ENCODE data around the gene ETS1.

ETS1 gene

DNA sequence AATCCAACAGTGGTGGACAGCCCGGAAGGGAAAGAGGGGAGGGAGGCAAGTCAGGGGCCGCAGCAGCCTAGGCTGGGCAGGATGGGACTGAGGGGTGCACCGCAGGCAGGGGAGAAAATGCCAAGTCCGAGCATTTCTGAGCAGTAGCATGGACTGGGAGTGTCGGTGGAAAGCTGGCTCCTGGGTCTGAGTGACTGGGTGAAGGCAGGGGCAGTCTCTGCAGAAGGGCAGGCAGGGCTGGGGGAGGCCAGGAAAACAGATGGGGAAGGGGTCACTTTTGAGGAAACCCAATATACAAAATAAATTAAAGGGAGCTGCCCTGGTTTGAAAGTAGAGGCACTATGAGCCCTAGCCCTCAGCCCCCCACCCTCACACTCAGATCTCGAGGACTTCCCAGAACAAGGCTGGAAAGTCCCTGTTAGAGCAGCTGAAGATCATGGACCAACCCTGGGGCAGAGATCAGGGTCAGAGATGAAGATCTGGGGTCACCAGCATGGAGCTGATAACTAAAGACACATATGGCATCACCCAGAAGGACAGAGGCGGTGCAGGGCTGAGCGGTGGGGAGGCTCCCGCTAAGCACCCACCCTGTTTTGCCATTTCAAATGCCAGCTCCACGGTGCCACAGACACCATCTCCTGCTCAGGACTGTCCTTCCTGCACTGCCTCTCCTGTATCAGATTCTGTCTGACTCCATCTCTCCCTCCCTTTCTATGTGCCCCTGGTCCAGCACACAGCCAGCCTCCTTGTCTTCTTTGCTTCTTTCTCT lies 32.4 kb upstream of the ETS1 start:
- DNase-seq (ENCODE audit: low read depth, low spot score), result no peak

DNA sequence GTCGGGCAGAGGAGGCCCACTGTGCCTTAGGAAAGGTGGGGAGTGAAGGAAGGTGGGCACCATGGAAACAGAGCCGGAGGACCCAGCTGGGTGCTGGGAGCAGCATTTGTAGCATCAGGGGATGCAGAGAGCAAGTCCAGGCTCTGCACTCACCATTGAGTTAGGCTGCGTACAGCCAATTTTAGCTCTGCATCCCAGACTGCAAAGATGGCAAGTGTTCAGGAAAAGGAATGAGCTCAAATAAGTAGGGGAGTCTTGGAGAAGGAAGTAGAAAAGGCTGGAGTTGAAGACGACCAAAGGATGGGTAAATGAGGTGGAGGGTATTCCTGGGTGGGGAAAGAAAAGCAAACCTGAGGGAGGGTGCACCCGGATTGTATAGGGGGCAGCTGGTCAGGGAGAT lies 31.6 kb upstream of the ETS1 start:
- no peak for DNase-seq (ENCODE audit: low read depth, low spot score)

DNA sequence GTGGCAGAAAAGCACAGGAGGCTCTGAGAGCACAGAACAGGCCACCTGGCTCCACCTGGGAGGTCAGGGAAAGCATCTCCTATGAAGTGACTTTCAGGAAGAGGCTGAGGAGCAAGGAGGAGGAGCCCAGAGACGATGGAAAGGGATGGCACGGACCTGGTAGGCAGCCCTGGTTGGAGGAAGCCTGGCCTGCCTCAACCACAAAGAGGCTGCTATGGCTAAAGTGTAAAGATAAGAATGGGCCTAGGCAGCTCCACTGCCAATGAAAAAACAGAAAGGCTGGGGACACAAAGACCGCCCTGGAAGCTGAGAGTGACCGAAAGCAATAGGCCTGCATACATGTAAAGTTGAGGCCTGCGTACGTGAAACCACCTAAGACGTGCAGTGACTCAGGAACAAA lies 31.2 kb upstream of the ETS1 start:
- DNase-seq (ENCODE audit: low read depth, low spot score), result no peak

DNA sequence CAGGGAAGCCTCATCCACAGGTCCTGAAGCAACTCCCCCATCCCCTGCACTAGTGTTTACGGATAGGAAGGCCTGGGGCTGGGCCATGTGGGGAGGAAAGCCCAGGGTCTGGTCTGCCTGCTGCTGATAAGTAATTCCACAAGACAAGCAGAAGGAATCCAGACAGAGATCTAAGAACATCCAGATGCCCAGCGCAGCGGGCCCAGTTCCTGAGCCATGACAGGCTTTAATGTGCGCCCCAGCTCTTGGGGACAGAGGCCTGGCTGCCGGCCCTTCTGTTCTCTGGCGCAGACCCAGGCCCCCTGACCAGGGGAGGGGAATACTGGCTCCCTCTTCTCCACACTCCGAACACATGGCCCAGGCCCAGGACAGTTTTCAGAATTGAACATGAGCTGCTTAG lies 28.8 kb upstream of the ETS1 start:
- no peak for DNase-seq (ENCODE audit: low read depth, low spot score)

DNA sequence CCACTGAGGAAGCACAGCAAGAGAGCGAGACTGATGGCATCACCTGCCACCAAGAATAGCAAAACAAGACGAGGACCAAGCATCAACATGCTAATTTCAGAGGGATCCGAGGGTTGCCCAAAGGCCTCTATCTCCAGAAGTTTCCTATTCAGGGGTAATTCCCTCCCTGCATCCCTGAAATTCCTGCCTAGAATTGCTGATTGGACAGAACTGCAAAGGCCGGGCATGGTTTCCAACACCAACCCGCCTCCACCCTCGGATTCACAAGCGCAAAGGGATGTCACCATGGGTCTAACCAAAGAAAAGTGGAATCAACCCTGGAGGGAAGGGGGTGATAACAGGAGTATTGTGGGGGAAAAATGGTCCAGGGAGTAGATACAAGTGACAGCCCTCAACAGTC lies 28.3 kb upstream of the ETS1 start:
- DNase-seq (ENCODE audit: low read depth, low spot score), result no peak

DNA sequence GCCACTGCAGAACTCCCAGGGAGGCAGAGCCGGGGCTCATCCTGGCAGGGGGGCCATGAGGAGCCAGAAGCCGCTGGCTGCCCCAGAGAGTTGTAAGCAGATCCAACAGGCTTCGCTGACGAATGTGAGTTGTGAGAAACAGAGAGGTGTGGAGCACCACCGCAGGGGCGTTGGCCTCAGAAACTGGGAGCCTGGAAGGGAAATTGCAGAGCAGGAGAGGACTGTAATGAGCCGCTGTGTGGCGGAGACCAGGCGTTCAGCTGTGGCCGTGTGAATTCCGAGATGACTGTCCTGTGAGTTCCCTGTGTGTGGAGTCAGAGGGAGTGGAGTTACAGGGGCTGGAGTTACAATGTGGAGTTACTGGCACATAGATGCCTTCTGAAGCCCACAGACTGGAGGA lies 27.7 kb upstream of the ETS1 start:
- DNase-seq (ENCODE audit: low read depth, low spot score), result no peak

DNA sequence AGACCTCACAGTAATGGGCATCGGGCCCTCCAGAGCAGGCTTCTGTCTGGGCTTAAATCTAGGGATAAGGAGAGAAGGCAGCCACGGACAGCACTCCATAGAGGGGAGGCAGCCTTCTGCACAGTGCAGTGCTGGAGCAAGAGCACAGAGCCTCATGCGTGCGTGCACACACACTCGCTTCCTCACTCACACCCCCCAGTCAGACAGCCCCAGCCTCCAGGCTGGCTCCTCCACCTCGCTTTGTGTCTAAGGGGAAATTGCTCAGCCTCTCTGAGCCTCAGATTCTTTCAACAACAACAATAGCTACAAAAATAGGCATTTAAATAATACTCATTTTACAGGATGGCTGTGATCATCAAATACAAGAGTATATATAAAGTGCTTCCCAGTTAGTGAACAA lies 26.7 kb upstream of the ETS1 start:
- no peak for DNase-seq (ENCODE audit: low read depth, low spot score)

DNA sequence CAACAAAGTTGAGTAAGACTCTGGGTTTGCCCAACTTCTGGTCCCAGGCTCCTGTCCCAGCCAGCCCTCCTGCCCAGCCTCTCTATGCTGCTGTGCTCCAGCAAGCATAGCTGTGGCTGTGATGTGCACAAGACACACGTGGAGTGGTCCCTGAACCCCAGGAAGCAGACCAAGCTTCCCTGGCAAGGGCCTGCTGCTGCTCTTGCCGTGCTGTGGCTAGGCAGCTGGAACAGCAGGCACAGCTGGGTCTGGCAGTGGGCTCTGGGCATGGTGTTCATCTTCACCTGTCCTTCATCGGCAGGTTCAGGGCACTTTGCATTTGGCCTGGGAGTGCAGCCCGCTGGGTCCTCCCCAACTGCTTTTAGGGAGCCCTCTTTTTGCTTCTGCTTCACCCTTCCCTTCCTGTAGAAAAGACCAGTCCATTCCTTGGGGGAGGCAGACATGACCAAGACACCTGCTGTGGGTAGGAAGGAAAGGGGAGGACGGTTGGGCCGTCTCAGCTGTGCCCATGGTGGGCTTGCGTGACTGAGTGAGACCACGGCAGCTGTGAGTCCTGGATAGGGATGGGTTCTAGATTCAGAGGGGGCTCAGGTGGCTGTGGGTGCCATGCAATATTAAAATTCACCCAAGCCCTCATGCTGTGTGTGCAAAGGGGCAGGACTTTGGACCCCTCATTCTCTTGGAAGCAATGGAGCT lies 26.1 kb upstream of the ETS1 start:
- DNase-seq (ENCODE audit: low read depth, low spot score), result no peak

DNA sequence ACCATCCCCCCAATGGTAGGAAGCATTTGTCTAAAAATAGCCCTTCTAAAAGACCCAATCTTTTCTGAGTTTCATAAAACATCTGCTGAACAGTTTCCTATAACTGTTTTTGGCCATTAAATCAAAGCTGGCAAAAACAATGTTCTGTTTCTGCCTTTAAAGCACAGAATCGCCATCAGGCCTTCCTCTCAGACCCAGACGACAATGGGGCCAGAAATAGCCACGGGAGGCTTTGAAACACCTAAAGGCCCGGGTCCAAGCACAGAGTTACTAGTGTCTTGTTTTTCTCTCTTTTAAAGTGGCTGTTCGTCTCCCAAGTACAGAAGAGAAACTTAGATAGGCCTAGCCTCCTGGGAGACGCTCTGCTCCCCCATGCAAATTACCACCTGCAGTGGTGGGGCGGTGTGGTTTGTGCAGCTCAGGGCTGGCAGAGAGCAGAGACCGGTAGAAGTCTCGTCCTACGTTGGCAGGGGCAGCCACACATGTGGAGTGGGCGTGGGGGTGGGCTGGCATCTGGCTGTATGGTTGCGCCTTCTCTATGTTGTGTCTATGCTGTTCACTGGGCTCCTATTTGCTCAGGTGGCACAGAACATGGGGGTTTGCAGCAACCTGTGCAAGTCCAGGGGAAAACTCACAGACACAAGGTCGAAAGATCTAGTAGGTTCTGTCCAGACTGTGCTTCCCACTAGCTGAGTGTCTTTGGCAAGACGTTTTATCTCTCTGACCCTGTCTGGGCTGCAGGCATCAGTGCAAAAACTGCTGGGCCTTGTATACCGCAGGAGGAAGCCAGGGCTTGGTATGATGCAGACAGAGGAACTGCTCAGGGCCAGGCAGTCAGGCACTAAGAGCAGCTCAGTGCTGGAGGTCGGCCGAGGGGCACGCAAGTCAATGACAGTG lies 23.6 kb upstream of the ETS1 start:
- DNase-seq (ENCODE audit: low read depth, low spot score), result no peak

DNA sequence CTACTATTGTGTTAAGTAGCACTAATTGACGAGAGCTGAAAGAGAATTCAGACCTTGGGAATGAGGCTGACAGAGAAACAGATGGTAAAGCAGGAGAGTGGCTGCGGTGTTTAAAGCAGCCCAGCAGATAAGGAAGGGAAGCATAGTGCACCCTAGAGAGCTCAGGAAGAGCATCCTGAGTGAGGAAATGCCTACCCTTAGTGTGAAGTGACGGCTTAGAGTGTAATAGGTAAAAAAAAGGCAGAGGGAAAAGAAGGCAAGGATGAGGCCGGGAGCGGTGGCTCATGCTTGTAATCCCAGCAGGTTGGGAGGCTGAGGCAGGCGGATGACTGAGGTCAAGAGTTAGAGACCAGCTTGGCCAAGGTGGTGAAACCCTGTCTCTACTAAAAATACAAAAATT lies 22.4 kb upstream of the ETS1 start:
- DNase-seq (ENCODE audit: low read depth, low spot score), result no peak

DNA sequence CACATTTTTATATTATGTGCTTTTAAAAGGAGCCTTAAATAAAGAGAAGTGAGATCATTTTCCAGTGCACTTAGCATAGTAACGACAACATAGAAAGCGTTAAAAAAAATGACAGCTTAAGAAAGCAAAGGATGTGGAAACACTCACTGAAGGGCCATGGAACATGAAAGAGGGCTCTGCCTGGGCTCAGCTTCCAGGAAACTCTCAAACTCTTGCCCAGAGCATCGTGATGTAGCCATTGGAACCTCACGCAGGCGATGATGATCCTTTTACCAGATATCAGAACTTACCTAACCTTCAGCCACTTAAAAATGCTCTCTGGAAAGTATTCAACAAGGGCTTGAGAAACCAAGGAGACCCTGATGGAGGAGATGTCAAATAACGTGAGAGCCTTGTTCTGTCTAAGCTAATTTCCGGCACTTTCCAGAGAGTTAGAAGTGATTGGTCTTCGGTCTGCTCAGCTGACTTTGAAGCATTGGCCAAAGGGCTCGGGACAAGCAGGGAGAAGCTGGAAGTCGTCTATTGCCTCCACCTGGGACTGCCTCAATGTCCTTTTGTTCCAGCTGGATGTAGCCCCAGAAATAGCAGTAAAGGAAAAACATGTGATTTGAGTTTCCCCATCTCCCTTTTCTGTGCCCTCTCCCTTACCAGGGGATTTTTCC lies 21.5 kb upstream of the ETS1 start:
- no peak for DNase-seq (ENCODE audit: low read depth, low spot score)

DNA sequence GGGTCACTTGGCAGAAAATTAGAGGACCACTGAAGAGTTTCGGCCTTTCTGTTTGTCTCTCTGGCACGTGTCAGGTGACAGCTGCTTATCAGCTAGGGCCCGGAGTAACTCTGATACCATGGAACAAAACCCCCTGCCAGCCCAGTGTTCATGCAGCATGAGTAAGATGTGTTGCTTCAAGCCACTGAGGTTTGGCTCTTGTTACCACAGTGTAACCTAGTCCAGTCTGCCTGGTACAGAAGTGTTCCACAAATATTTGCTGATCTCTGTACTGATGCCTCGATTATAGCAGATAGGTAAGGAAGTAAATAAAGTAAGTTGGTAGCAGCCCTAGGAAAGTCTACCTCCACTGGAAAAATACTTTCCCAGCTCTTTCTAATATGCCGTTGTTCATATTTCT lies 20.5 kb upstream of the ETS1 start:
- no peak for DNase-seq (ENCODE audit: low read depth, low spot score)

DNA sequence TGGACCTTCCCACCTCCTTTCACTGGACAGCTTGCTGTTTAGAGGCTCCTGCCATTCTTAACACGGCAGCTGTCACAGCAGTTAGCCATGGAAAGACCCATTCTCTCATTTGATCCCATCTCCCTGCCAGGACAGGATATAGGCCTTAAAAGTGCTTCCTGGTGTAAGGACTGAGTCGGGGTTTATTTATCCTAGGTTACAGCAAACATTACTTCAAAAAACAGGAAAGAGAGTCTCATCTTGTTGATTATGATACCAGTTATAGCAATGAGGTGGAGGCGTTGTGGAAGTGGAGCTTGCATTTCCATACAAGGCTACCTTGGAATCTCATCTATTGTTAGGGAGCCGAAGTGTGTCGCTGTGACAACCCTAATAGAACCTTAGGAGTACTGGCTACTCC lies 17.4 kb upstream of the ETS1 start:
- DNase-seq (ENCODE audit: low read depth, low spot score), result no peak

DNA sequence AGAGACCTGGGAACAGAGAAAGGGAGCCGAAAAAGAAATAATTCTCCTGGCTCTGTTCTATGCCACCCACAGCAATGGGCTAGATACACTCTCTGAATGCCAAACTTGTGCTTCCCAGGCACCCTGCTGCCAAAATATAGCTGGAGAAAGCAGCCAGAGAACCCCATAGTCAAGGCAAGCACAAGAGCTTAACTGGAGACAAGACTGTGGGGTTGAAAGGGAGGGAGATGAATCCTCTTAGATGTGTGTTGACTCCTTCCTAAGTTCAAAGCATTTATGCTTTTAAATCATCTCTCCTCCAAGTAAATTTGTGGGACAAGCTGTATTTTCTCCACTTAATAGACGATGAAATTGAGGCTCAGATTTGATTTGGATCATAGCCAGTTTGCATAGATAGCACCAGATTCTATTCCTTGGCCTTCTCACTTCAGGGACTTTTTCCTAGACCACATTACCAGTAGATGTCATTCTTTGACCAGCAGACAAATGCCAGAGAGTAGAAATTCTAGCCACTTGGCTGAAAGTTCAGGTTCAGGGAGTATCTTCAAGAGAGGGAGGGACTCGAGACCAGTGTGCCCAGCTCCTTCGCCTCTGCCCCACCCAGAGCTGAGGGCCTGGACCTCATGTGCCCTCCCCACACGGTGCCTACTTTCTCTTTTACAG lies 16.5 kb upstream of the ETS1 start:
- DNase-seq (ENCODE audit: low read depth, low spot score), result no peak

DNA sequence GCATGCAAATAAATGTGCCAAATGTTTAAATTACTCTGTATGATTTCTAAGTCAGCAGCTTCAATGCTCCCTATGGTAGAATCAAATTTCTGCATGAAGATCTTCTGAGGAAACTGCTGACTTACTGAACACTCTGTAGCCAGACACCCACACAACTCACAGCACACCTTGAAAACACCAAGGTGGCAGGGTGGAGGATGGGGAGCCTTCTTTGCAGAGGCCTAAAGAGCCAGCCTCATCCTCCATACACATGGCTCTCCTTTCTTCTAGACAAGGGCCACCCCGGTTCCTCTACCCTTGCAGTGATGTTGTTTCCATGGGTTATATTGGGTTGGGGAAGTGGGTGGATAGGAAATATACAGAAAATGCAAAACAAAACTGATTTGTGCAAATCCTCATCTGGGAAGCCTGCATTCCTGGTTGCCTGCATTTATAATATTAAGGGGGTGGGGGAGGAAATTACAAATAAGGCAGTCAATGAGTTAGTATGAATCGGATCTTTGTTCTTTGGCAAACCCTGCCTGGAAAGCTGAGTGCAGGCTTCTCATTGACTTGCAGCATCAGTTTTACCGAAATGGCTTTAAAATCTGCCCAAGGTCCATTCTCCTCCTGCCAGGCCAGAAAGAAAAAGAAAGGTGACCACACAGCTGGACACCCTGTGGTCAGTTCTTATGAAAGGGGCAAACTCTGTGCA lies 15.8 kb upstream of the ETS1 start:
- no peak for DNase-seq (ENCODE audit: low read depth, low spot score)

DNA sequence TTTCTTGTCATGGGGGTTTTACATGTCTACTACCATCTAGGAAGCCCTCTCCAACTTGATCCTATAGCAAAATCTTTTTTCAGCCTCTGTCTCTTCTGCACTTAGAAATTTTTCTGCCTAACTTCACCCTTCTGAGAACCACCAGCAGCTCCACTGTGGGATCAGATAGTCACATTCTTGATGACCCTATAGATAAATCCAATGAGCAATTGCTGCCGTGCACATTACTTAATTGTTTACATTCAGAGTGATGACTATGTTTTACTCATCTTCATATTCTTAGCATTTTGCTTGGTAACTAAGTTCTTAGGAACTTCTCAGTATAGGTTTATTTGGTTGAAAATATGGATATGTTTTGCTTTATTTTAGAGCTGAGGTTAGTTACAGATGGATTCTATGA lies 12.4 kb upstream of the ETS1 start:
- no peak for DNase-seq (ENCODE audit: low read depth, low spot score)

DNA sequence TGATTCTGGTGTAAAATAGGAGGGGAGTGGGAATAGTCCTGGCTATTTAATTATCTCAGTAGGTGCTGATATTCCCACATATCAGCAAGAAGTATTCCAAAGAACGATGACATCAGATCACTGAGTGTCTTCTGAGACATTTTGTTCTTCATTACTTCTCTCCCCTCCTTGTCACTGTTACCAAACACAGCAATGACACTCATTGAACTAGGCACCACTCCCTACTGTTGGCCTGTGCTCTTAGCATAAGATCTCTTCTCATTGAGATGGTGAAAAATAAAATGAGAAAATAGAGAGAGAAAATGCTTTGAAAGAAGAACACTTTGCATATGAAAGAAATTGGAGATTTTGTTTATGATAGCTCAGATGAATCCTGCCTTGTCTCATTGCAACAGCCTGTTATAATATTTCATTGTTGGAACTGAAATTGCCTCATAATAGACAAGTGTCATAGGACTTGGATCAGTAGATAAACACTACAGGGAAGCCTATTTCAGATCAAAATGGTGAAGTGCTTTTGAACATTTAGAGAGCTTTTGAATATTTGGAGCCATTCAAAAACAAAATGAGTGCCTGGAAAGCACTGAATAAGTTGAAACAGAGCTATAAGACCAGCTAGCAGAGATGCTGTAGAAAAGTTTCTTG lies 11.3 kb upstream of the ETS1 start:
- no peak for DNase-seq (ENCODE audit: low read depth, low spot score)

DNA sequence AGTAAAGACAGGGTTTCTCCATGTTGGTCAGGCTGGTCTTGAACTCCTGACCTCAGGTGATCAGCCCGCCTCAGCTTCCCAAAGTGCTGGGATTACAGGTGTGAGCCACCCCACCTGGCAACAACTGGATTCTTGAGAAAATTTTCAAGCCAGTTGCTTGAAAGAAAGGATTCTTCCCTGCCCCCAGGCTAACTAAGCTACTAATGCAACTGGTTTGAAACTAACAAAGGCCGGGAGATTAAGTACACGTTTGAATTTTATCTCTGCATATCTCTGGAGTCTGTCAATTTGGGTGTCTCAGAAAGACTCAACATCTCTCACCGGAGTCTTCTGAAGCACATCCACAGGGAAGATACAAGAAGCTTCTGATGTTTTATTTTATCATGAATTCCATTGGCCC lies 10.7 kb upstream of the ETS1 start:
- no peak for DNase-seq (ENCODE audit: low read depth, low spot score)

DNA sequence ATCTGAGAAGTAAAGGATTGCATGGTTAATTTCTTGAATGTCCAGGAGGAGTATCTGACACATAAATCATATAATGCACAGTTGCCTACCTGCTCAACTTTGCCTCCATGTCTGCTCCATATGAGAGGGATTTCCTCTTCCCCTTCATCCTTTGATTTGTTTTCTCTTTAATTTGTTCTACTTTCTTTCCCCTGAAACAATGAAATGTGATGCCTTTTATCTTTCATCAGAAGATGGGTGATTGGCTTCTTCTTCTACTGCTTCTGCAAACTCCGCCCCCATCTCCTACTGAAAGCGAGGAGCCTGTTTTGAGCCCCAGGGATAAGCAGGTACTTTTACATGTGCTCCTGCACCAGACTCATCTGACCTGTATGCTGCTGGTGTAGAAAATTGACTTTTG lies 9.9 kb upstream of the ETS1 start:
- DNase-seq (ENCODE audit: low read depth, low spot score), result no peak

DNA sequence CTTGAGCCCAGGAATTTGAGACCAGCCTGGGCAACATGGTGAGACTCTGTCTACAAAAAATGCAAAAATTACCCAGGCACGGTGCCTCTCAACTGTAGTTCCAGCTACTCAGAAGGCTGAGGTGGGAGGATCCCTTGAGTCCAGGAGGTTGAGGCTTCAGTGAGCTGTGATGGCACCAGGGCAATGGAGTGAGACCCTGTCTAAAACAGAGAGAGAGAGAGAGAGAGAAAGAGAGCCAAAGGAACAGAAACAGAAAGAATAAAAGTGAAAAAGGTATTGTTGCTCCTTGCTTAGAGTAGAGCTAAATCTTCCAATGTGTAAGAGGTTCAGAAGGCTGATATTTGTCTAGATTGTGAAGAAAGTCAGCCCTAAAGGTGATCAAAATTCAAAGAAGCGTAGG lies 8.9 kb upstream of the ETS1 start:
- no peak for DNase-seq (ENCODE audit: low read depth, low spot score)
